HepG2 (cell line): Measurements from ENCODE around the gene MRPL38. TPM values are rescaled to one million over a fixed set of nuclear protein-coding genes. Genes with fewer than 3 reads are reported as not detected.

ENCODE experiments used
- ARNTL ChIP-seq: sonication (generic); formaldehyde crosslinking; IDR thresholded peaks from 2 replicates; pipeline ENCODE4 v1.4.0; 2020; ENCODE audit warnings: mild to moderate bottlenecking, missing genetic modification reagents
- BORCS8-MEF2B ChIP-seq: sonication (generic); formaldehyde crosslinking; IDR thresholded peaks from 2 replicates; pipeline ENCODE4 v1.8.0; 2022; ENCODE audit warnings: mild to moderate bottlenecking, missing genetic modification reagents
- DR1 ChIP-seq: sonication (generic); formaldehyde crosslinking; IDR thresholded peaks from 2 replicates; pipeline ENCODE4 v1.8.0; 2021; ENCODE audit warnings: mild to moderate bottlenecking, missing genetic modification reagents, inconsistent platforms
- FOXA3 ChIP-seq: IDR thresholded peaks from 2 replicates; pipeline ENCODE4 v1.6.1; 2016; ENCODE audit warnings: missing genetic modification reagents, missing compliant biosample characterization
- FOXP1 ChIP-seq, 2 experiments: fragments of 450-650 bp in 1 of 2; IDR thresholded peaks; 2 replicates each; pipeline ENCODE4 v1.6.1; 2017 to 2018; ENCODE audit warnings: antibody characterized with exemption in 1 of 2
- GATA4 ChIP-seq: sonication (generic); IDR thresholded peaks from 2 replicates; pipeline ENCODE4 v1.6.1; 2016; ENCODE audit warnings: antibody characterized with exemption, low read depth, borderline replicate concordance
- GMEB1 ChIP-seq: sonication (generic); formaldehyde crosslinking; IDR thresholded peaks from 2 replicates; pipeline ENCODE4 v1.5.1; 2020; ENCODE audit warnings: missing genetic modification reagents, mild to moderate bottlenecking, borderline replicate concordance
- HES4 ChIP-seq: sonication (generic); formaldehyde crosslinking; IDR thresholded peaks from 2 replicates; pipeline ENCODE4 v1.9.0; 2021; ENCODE audit warnings: mild to moderate bottlenecking, missing genetic modification reagents, borderline replicate concordance
- KLF16 ChIP-seq, 2 experiments: sonication (generic) in 1 of 2; formaldehyde crosslinking in 1 of 2; IDR thresholded peaks; 2 replicates each; pipeline versions ENCODE4 v1.6.1 to v1.8.0; 2016 to 2023; ENCODE audit warnings: missing genetic modification reagents in 2 of 2, missing compliant biosample characterization in 1 of 2
- MXD3 ChIP-seq: IDR thresholded peaks from 2 replicates; pipeline ENCODE4 v1.6.1; 2016; ENCODE audit warnings: mild to moderate bottlenecking, missing biosample characterization, missing genetic modification reagents
- MYPOP ChIP-seq: sonication (generic); formaldehyde crosslinking; IDR thresholded peaks from 2 replicates; pipeline ENCODE4 v1.8.1; 2023; ENCODE audit warnings: mild to moderate bottlenecking, moderate library complexity, missing genetic modification reagents
- PATZ1 ChIP-seq: sonication (generic); formaldehyde crosslinking; IDR thresholded peaks from 2 replicates; pipeline ENCODE4 v1.4.0; 2020; ENCODE audit warnings: missing genetic modification reagents
- SOX13 ChIP-seq, 3 experiments: fragments of 450-650 bp in 1 of 3; sonication (generic) in 1 of 3; formaldehyde crosslinking in 1 of 3; IDR thresholded peaks in 2 of 3; conservative IDR thresholded peaks in 1 of 3; 2 replicates each; pipeline versions ENCODE4 v1.5.0 to v1.6.1; 2016 to 2020; ENCODE audit warnings: antibody characterized with exemption in 1 of 3, mild to moderate bottlenecking in 1 of 3, missing compliant biosample characterization in 1 of 3, missing genetic modification reagents in 1 of 3, moderate library complexity in 1 of 3
- THAP7 ChIP-seq: sonication (generic); formaldehyde crosslinking; IDR thresholded peaks from 2 replicates; pipeline ENCODE4 v1.8.1; 2023; ENCODE audit warnings: mild to moderate bottlenecking, missing genetic modification reagents
- ZEB1 ChIP-seq: IDR thresholded peaks from 2 replicates; pipeline ENCODE4 v1.6.1; 2012; ENCODE audit warnings: mild to moderate bottlenecking, low read depth, inconsistent platforms; ENCODE audit not compliant: insufficient replicate concordance
- ZFX ChIP-seq: sonication (generic); formaldehyde crosslinking; IDR thresholded peaks from 2 replicates; pipeline ENCODE4 v1.4.0; 2020; ENCODE audit warnings: mild to moderate bottlenecking, low read depth, missing genetic modification reagents, moderate library complexity
- ZMYM4 ChIP-seq: sonication (generic); formaldehyde crosslinking; IDR thresholded peaks from 2 replicates; pipeline ENCODE4 v1.8.1; 2023; ENCODE audit warnings: mild to moderate bottlenecking, missing genetic modification reagents
- ZNF160 ChIP-seq: sonication (generic); formaldehyde crosslinking; IDR thresholded peaks from 2 replicates; pipeline ENCODE4 v1.8.0; 2022; ENCODE audit warnings: mild to moderate bottlenecking, inconsistent platforms, missing genetic modification reagents
- ZNF263 ChIP-seq: sonication (generic); formaldehyde crosslinking; IDR thresholded peaks from 2 replicates; pipeline ENCODE4 v1.4.0; 2020; ENCODE audit warnings: missing genetic modification reagents
- ZNF329 ChIP-seq: sonication (generic); formaldehyde crosslinking; IDR thresholded peaks from 2 replicates; pipeline ENCODE4 v1.9.0; 2021; ENCODE audit warnings: low read depth, mild to moderate bottlenecking, missing genetic modification reagents
- ZNF563 ChIP-seq: sonication (generic); formaldehyde crosslinking; IDR thresholded peaks from 2 replicates; pipeline ENCODE4 v1.8.0; 2022; ENCODE audit warnings: mild to moderate bottlenecking, moderate library complexity, missing genetic modification reagents
- ZNF616 ChIP-seq: sonication (generic); formaldehyde crosslinking; IDR thresholded peaks from 2 replicates; pipeline ENCODE4 v1.5.0; 2020; ENCODE audit warnings: low read depth, mild to moderate bottlenecking, missing genetic modification reagents
- ZNF629 ChIP-seq: sonication (generic); formaldehyde crosslinking; conservative IDR thresholded peaks from 2 replicates; pipeline ENCODE4 v1.5.0; 2020; ENCODE audit warnings: missing genetic modification reagents
- polyA plus RNA-seq, 8 experiments: library from polyadenylated mRNA; depleted of rRNA in 3 of 8; stranded (reverse) in 7 of 8; unstranded in 1 of 8; fragments of >200 nt; fragmentation: Illumina TruSeq in 4 of 8; extraction: Trizol in 4 of 8; gene quantifications; 2 replicates each; pipeline versions ENCODE4 v1.2.1 to v1.2.3, GENCODE V29; 2011 to 2016; ENCODE audit warnings: low read depth in 4 of 8, missing spikeins in 1 of 8, mixed read lengths in 1 of 8; ENCODE audit not compliant: insufficient read depth in 1 of 8
- total RNA-seq, 5 experiments: library from RNA; depleted of rRNA; stranded (reverse); fragments of >200 nt; fragmentation: Illumina TruSeq; extraction: Trizol; gene quantifications; 2 replicates each; pipeline ENCODE4 v1.2.3, GENCODE V29; 2016; ENCODE audit warnings: low read depth in 1 of 5

The MRPL38 gene
- total and polyA plus RNA-seq, 2 of the 13 experiments (the other 11 are each of a cell fraction or from before 2014, with no cell fraction given): 83.7 to 125 TPM

GRCh38 chr17:75896415-75897159 is 8.1 kb downstream of the MRPL38 start, which contains the start of gene TRIM65 (continued):
- TF ChIP-seq THAP7 (CRISPR knock-in tag) (no peak), ZNF563 (CRISPR knock-in tag) (peak; percentile 84), BORCS8-MEF2B (peak; percentile 89), ZEB1 (no peak), ZNF629 (no peak), PATZ1 (CRISPR knock-in tag) (peak; percentile 37; the same call in 1 of the 2 replicates), ARNTL (CRISPR knock-in tag) (peak; percentile 57), FOXA3 (0 out of 2 replicates have a peak, but pooled peaks have one; percentile 13), ZFX (CRISPR knock-in tag) (peak; percentile 93), DR1 (peak; percentile 75; the same call in 1 of the 2 replicates), GATA4 (no peak), KLF16 (CRISPR knock-in tag; IDR thresholded peaks at IDR 0.05) (no peak), HES4 (peak; percentile 64), ZNF160 (CRISPR knock-in tag) (peak; percentile 53; the same call in 1 of the 2 replicates), ZNF263 (0 out of 2 replicates have a peak, but pooled peaks have one; percentile 36), ZMYM4 (CRISPR knock-in tag) (0 out of 2 replicates have a peak, but pooled peaks have one; percentile 22), GMEB1 (CRISPR knock-in tag) (peak; percentile 65), MXD3 (CRISPR knock-in tag) (peak; percentile 67; the same call in 1 of the 2 replicates), SOX13 (IDR thresholded peaks at IDR 0.05) (no peak), SOX13 (CRISPR knock-in tag; conservative IDR thresholded peaks at IDR 0.05 in 1 of 2, IDR thresholded peaks at IDR 0.05 in 1 of 2) (peak in 1 of 2 experiments; percentile 18; a peak in 1 of 4 replicates), MYPOP (CRISPR knock-in tag) (peak; percentile 87), ZNF616 (CRISPR knock-in tag) (peak; percentile 70; the same call in 1 of the 2 replicates), FOXP1 (IDR thresholded peaks at IDR 0.05) (no peak), FOXP1 (CRISPR knock-in tag; IDR thresholded peaks at IDR 0.05) (no peak), ZNF329 (CRISPR knock-in tag) (peak; percentile 90)
